ENCODE measurements around the gene EPB41L3.
"Not testable (repeated sequence)": the region's sequence is repeated elsewhere in the genome, so short reads cannot be mapped to it uniquely, and the experiment has no call there.

The EPB41L3 gene

DNA sequence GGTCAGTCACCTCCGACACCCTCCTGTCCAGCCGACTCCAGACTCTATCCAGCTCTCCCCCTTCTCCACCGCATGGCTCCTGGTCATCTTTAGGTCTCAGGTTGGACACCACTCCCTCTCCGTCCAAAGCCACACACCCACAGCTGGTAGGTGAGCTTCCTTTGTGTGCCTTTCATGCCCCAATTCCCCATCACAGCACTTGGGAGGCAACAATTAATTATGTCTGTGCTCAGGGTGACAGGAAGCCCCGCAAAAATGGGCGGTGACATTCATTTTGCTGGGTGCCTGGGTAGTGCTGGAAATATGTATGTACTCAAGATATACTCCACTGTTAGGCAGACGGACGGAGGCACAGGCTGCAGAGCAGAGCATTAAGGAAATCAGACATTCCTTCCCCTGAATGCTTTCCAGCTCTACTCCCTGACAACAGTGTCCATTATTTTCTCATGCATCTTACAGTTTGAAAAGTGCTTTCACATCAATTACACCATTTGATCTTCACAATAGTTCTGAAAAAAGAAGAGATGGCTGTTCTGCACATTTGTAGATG lies 13.1 kb downstream of the EPB41L3 start:
- no peak for DNase-seq (ENCODE audit: low read depth in 2 of 2)

GRCh38 chr18:5529471-5529870 lies 14.3 kb downstream of the EPB41L3 start:
- no peak for DNase-seq (ENCODE audit: low read depth in 2 of 2)

- no peak for DNase-seq (ENCODE audit: low read depth in 2 of 2)
These were observed 16.2 kb downstream of the EPB41L3 start for GRCh38 chr18:5527603-5528002.

DNA sequence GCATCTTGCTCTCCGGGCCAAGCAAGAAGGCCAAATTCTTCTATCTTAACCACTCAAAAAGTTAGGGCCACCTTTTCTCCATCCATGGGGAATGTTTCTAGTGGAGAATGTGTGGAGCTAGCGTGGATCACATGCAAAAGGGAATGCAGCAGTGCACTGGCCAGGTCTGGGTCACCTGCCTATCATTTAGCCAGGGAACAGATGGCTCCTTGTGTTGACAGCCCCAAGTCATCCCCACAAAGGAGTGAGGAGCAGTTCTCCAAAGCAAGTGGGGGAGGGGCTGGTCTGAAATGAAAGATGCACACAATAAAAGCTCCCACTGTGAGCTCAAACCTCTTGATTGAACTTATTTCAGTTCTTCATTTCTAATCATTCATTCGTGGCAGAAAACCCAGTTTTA lies 19.1 kb downstream of the EPB41L3 start:
- DNase-seq (ENCODE audit: low read depth in 2 of 2), result no peak

DNA sequence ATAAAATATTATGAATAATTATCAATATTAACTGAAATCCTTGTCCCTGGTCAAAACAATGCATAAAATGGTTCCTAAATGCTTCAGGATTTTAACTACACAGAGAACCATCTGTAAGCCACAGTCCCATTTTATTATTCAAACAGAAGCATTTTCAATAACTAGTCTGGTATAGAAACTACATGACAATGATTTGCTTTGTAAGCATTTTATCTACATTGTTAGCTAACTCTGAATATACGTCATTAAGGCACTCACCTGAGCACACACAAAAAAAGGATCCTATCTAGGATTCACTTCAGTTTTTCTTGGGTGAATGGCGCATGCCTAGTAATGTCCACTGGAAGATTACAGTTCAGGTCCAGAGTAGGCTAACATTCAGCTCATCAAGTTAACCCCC lies 22.8 kb downstream of the EPB41L3 start:
- DNase-seq (ENCODE audit: low read depth in 2 of 2), result no peak

DNA sequence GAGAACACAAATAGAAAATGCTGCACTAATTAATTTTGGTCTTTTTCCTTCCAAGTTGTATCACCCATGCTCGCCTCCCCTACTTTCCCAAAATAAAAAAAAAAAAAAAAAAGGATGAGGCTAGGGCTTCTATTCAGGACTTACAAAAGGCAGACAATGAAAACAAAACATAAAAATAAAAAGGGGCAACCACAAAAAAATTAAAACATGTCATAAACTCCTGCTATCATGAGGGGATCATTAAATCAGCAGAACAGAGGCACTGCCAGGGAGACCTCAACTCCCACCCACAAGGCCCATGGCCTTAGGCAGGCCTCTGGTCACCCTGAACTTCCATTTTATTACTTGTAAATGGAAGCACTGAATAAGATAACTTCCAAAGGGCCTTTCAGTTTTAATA lies 23.3 kb downstream of the EPB41L3 start:
- DNase-seq (ENCODE audit: low read depth in 2 of 2), result no peak

DNA sequence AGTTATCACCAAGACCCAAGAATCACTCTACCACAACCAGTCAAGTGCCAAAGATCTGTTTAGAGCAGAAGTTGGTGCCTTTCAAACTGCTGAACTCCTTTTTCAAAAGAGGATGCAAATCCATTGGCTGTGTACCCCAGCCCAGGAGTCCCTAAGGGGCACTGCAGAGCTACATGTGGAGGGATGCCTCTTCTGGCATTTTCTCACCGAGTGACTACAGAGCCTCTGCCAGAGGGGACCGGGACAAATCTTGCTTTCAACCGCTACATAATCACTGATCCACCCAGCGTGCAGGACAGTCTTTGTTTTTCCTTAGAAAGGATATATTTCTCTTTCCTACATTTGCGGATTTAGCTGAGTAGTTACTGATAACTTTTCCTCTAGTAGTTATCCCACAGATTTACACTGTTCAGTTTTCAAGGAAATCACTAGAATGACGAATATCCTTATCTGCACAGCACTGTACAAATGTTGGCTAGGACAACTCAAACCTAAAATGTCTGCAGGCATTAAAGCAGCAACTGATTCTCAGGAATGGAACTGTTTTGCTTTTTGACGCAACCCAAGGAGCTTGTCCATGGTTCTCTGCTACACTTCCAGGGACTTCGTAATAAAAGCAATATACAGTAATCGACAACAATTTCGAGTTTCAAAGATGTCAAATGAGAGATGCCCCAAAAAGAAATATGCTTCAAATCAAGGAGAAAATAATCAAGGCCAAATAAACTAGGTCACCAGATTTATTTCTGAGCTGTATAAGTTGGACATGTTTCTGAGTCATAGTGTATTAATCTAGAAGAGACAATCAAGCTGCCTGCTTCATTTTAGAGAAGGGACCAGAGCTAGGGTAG lies 24.1 kb downstream of the EPB41L3 start:
- DNase-seq (ENCODE audit: low read depth in 2 of 2), result no peak

GRCh38 chr18:5518899-5519371 lies 24.9 kb downstream of the EPB41L3 start:
- DNase-seq (ENCODE audit: low read depth in 2 of 2), result no peak

- no peak for DNase-seq (ENCODE audit: low read depth in 2 of 2)
These were observed 25.5 kb downstream of the EPB41L3 start for GRCh38 chr18:5518179-5518770.

GRCh38 chr18:5516841-5517240 lies 27.0 kb downstream of the EPB41L3 start:
- no peak for DNase-seq (ENCODE audit: low read depth in 2 of 2)

DNA sequence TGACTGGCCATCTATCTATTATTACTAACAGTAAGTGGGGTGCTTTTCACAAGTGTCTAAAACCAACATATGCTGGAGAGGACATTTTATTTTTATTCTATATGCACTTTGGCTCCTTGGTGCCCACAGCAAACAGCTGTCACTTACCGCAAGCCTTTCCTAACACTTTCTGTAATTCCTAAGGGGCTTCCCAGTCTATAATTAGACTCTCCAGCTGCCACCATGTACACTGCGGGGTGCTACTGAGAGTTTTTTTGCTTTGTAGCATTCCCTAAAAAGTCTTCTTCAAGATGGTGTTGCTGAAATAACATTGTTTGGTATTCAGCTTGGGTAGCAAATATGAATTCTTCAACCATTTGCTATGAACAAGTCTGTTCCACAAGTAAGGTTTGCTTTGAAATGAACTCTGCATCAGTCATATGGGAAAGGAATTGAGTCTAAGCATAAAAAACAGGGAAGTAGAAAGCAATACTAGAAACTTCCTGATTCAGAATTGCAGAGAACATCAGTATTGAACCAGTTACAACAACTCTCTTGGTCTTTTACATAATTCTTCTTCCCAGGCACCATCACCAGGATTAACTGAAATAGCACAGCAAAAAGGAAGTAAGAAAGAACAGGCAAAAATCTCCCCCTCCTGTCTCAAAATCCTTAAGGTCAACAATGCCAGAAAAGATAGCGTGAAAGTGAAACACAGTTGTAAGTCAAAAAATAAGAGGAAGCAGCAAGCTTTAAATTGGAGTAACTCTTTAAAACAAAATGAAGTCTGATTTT lies 28.6 kb downstream of the EPB41L3 start:
- no peak for DNase-seq (ENCODE audit: low read depth in 2 of 2)

DNA sequence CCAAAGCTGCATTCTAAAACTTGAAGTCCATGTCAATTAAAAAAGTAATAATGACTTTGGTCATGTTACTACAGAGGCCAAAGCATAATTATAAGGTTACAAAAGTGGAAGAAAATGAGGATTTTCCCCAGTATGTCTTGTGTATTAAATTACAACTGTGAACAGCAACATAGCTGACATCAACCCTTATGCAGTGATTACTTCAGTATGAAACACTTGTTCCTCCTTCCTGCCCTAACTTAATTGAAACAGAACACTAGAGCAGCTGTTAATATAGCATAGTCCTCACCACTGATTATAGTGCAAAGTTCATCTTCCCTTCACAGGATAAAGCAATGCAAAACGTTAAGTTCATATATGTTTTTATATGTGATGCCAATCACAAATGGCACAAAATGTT lies 29.9 kb downstream of the EPB41L3 start:
- no peak for DNase-seq (ENCODE audit: low read depth in 2 of 2)

DNA sequence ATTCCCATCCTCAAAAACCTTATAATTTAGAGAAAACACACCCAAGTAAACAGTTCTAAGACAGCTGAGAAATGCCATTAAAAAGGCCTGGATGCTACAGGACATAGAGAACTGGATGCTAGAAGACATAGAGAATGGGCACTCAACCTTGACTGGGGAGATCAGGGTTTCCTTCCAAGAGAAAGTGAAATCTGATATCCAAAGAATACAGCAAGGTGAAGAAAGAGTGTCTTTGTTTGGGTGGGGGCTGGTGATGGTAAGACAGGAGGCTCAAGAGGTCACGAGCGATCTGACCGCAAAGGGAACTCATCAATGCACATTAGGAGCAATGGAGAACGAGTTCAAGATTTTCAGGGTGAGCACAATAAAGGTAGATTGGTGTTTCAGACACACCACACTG lies 31.6 kb downstream of the EPB41L3 start:
- no peak for DNase-seq (ENCODE audit: low read depth in 2 of 2)

- DNase-seq (ENCODE audit: low read depth in 2 of 2), result not testable (repeated sequence)
These were observed 32.3 kb downstream of the EPB41L3 start for GRCh38 chr18:5511541-5511940.

GRCh38 chr18:5510135-5510846 lies 33.5 kb downstream of the EPB41L3 start:
- no peak for DNase-seq (ENCODE audit: low read depth in 2 of 2)

DNA sequence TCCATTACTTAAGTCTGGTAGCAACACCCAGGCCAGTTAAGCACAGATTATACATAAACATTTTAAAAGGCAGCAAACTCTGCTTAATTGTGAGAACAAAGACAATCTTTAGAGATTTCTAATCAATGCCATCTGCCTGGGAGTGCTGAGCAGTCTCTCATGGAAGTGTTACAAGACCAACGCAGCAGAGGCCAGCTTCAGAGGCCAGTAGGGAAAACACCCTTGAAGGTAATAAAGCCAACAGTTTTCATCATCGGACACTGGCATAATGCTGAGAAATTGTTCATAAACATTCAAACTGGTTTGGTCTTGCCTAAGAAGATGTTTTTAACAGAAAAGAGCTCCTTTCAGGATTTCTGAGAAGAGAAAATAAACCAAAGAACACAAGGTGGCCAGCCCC lies 35.0 kb downstream of the EPB41L3 start:
- DNase-seq (ENCODE audit: low read depth in 2 of 2), result no peak

- no peak for DNase-seq (ENCODE audit: low read depth in 2 of 2)
These were observed 36.0 kb downstream of the EPB41L3 start for GRCh38 chr18:5507756-5508155.

DNA sequence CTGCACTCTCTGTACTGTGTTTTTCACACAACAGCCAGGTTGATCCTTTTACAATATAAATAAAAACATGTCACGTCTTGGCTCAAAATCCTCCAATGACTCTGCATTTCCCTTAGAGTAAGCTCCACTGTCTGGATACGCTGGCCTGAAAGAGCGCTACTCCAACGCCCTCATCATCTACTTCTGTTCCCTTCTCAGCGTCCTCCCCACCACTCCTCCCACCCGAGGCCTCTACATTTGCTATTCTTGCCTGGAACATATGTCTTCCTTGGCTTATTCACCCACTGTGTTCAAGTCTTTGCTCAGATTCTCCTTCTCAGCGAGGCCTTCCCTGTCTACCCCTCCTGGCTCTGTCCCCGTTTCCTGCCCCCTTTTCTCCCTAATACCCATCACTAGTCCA lies 37.6 kb downstream of the EPB41L3 start:
- DNase-seq (ENCODE audit: low read depth in 2 of 2), result no peak

DNA sequence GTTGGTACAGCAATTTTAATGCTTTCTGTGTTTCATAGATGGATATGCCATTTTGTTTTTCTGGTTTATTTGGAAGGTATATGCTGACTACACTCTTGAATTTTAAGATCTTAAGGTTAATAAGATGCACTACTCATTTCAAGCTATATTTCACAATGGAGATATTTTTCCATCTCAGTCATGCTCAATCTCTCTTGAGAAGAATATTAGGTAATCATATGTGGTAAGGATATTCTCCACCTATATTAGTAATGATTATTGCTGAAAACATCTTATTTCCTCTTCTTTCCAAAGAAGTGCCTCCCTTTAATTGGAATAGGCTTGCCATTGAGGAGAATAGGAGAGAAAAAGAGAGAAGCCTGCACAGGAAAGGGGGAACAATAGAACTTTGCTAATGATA lies 40.1 kb downstream of the EPB41L3 start:
- DNase-seq (ENCODE audit: low read depth in 2 of 2), result no peak

DNA sequence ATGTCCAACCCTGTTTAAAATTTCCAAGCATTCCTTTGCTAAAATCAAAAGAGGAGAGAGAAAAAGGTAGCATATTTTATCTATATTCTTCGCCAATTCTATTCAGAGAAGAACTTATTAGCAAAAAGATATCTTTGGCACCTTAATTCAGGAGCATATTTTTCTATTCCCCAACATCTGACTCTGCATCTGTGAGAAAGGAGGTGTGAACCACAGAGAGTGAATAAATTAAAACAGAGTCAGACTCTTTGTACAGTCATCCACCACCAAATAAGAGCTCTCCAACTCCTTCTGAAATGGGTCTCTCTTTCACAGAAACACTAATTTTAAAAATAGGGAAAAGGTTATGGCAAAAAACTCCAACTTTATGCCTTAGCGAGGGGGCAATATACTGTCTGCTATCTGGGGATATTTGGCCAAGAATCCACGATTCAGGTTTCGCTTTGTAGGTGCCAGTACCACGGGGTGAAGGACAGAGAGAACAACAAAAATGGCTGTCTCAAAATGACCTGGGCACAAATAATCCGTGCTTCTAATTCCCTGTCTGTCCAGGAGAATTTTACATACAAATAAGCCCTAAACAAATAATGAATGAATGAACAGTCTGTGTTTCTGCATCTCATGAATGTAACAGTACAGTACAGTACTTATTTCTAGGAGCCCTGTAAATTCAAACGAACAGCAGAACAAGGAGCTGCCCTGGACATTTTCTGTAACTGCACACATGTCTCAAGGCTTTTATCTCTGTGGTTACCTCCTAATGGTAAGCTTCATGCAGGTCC lies 43.4 kb downstream of the EPB41L3 start:
- no peak for DNase-seq (ENCODE audit: low read depth in 2 of 2)

DNA sequence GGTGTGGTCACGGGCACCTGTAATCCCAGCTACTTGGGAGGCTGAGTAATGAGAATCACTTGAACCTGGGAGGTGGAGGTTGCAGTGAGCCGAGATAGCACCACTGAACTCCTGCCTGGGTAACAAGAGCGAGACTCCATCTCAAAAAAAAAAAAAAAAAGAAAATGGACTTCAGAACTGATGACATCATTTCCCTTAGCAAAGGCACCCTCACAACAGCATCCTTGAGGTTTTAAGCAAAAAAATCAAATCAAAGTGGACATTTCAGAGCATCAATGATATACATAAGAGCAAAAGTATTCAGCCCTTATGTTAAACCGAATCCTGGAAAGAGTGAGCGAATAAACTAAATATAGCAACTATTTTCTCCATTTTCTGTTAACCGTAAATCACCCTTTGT lies 45.3 kb downstream of the EPB41L3 start:
- DNase-seq (ENCODE audit: low read depth in 2 of 2), result no peak
